Measurements from ENCODE around the gene HIF1AN. TPM values are rescaled to one million over a fixed set of nuclear protein-coding genes. Genes with fewer than 3 reads are reported as not detected.
A peak's percentile ranks its signal among the peaks of the same experiment; 100 is the strongest.

HIF1AN gene
- polyA plus RNA-seq, 1 donor (not counting 4 experiments of a cell fraction or from before 2014, with no cell fraction given) = 16.8 TPM

- Histone ChIP-seq H3K9me3 (ENCODE audit: control insufficient read depth, low read depth, low read length) (no peaks in the 10 kb centered on the region), H4K20me1 (ENCODE audit: control insufficient read depth, extremely low read depth, insufficient read depth, low read length) (no peaks in the 10 kb centered on the region), H3K4me3 (ENCODE audit: control insufficient read depth in 2 of 3, extremely low read depth in 1 of 3, insufficient read depth in 2 of 3, low read depth in 1 of 3, low read length in 3 of 3) (peak overlapping the region; percentile 85 to 93 (median 91)), H3K9me1 (ENCODE audit: control insufficient read depth, extremely low read depth, insufficient read depth, low read length) (no peaks in the 10 kb centered on the region), H3K4me2 (ENCODE audit: control insufficient read depth, extremely low read depth, insufficient read depth, low read depth, low read length) (peak overlapping the region; percentile 99), H2AFZ (ENCODE audit: control insufficient read depth, low read length) (peak overlapping the region; percentile 98), H3K79me2 (ENCODE audit: control insufficient read depth, insufficient read depth, low read length) (peaks cover 17% of the 10 kb centered on the region), H3K4me1 (ENCODE audit: control insufficient read depth, extremely low read depth, insufficient read depth, low read length) (peaks cover 13% of the 10 kb centered on the region), H3K9ac (ENCODE audit: control insufficient read depth, extremely low read depth, insufficient read depth, low read length) (peak overlapping the region; percentile 95), H3K36me3 (ENCODE audit: control insufficient read depth in 2 of 2, extremely low read depth in 1 of 2, insufficient read depth in 2 of 2, low read length in 2 of 2) (peaks cover 12 to 22% of the 10 kb centered on the region in 2 experiments), H3K27ac (ENCODE audit: control insufficient read depth, insufficient read depth, low read length) (peak overlapping the region; percentile 83), H3K27me3 (ENCODE audit: control insufficient read depth, extremely low read depth, insufficient read depth, low read length) (no peaks in the 10 kb centered on the region)
- TF ChIP-seq CTCF (optimal IDR thresholded peaks at IDR 0.05 in 1 of 3, IDR thresholded peaks at IDR 0.05 in 1 of 3, conservative IDR thresholded peaks at IDR 0.05 in 1 of 3; ENCODE audit: extremely low read depth in 1 of 3, insufficient read depth in 2 of 3, low read length in 3 of 3) = no peak
- no peak for TF ChIP-seq EZH2 (IDR thresholded peaks at IDR 0.05; ENCODE audit: low read length)
- dilution Hi-C loops (cut with MboI; ENCODE audit: extremely low pct_ligation_motif_present, low sequenced_read_pairs) = no loop called here
- no peak for FAIRE-seq
- no peak for DNase-seq (ENCODE audit: low read depth, low spot score)
These were observed 6.7 kb upstream of the HIF1AN start for GRCh38 chr10:100528921-100529474.

DNA sequence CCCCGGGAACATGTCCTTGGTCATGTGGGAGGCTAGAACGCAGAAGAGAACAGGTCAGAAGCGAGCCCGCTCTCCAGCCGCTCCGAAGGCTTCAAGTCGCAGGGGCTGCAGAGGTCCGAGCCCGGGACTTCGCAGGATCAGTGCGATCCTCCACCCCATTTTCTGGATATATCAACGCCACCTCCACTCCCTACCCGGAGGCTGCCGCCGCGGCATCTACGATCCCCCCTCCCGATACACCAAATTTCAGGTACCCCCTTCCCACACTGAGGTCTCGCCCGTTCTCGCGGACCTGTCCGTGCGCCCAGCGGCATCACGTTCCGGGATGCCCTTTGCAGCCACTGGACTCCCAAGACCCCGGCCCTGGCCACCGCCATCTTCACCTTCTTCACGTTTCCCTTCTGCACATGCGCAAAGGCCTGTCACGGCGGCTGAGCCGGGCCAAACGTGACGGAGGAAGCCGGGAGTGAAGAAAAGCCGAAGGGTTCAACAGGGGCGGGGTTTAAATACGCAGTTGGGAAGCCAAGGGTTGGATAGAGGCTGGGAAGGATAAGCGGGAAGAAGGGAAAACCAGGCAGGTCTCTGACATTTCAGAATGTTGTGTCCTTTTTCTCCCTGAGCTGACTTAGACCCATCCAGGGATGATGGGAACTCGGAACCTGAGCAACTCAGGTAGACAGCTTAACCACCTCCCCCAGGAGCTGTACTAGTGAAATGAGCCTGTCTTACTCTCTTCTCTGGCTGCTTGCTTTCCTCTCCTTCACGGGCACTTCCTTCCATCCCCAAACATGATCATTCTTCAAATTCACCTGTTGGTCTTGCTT, 6.1 kb upstream of the HIF1AN start, which contains the start of gene NDUFB8:
Gene NDUFB8 (minus strand): TSS at position 397 of the 824 bp plus-strand sequence. CDS start 20 bp downstream, at position 377.
- dilution Hi-C loops (cut with MboI; ENCODE audit: extremely low pct_ligation_motif_present, low sequenced_read_pairs) = no loop called here
- FAIRE-seq (peak; percentile 44), DNase-seq (ENCODE audit: low read depth, low spot score) (no peak)
- H3K4me3 ChIP-seq (ENCODE audit: control insufficient read depth in 2 of 3, extremely low read depth in 1 of 3, insufficient read depth in 2 of 3, low read depth in 1 of 3, low read length in 3 of 3) = peak within 1 kb of the TSS; percentile 85 to 93 (median 91)
- H3K36me3 ChIP-seq (ENCODE audit: control insufficient read depth in 2 of 2, extremely low read depth in 1 of 2, insufficient read depth in 2 of 2, low read length in 2 of 2) = peaks cover 10 to 15% of the 10 kb centered on the region in 2 experiments
- peak within 1 kb of the TSS; percentile 95 for H3K9ac ChIP-seq (ENCODE audit: control insufficient read depth, extremely low read depth, insufficient read depth, low read length)
- no peaks in the 10 kb centered on the region for H4K20me1 ChIP-seq (ENCODE audit: control insufficient read depth, extremely low read depth, insufficient read depth, low read length)
- peak within 1 kb of the TSS; percentile 83 for H3K27ac ChIP-seq (ENCODE audit: control insufficient read depth, insufficient read depth, low read length)
- no peaks in the 10 kb centered on the region for H3K9me3 ChIP-seq (ENCODE audit: control insufficient read depth, low read depth, low read length)
- H3K4me2 ChIP-seq (ENCODE audit: control insufficient read depth, extremely low read depth, insufficient read depth, low read depth, low read length) = peak within 1 kb of the TSS; percentile 99
- peak within 1 kb of the TSS; percentile 98 for H2AFZ ChIP-seq (ENCODE audit: control insufficient read depth, low read length)
- TF ChIP-seq CTCF (optimal IDR thresholded peaks at IDR 0.05 in 1 of 3, IDR thresholded peaks at IDR 0.05 in 1 of 3, conservative IDR thresholded peaks at IDR 0.05 in 1 of 3; ENCODE audit: extremely low read depth in 1 of 3, insufficient read depth in 2 of 3, low read length in 3 of 3) = no peak
- no peak for TF ChIP-seq EZH2 (IDR thresholded peaks at IDR 0.05; ENCODE audit: low read length)
- no peaks in the 10 kb centered on the region for H3K27me3 ChIP-seq (ENCODE audit: control insufficient read depth, extremely low read depth, insufficient read depth, low read length)
- peaks cover 13% of the 10 kb centered on the region for H3K4me1 ChIP-seq (ENCODE audit: control insufficient read depth, extremely low read depth, insufficient read depth, low read length)
- no peaks in the 10 kb centered on the region for H3K9me1 ChIP-seq (ENCODE audit: control insufficient read depth, extremely low read depth, insufficient read depth, low read length)
- peaks cover 17% of the 10 kb centered on the region for H3K79me2 ChIP-seq (ENCODE audit: control insufficient read depth, insufficient read depth, low read length)

Measured in keratinocyte (primary cell).